ENCODE data around the gene HIPK2. TPM values are rescaled to one million over a fixed set of nuclear protein-coding genes. Genes with fewer than 3 reads are reported as not detected.

The HIPK2 gene
- total and polyA plus RNA-seq, 5 donors, result 72.1 to 131 (median 96.1) TPM

DNA sequence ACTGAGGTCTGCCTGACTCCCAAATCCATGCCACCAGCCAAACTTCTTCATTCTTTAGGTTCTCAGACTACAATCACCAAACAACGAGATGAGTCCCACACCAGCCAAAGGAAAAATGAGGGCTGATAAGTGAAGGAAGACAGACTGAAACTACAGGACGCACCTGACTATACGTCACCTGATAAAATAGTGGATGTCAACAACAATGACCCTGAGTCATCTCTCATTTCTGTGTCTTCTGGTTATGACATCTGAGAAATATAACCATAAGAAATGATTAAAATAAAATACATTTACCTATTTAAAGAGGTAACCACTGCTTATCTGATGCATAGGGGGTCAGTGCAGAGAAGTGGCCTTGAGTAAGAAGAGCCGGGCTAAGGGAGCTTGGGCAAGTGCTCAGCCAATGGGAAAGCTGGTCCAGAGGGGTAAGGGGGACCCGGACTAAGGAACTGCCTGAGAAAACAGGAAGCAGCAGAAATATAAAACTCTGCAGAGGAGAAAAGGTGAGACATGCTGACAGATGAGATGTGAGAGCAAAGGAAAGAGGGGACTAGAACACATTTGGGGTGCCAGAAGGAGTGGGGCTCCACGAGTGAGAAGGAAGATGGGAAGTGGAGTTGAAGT lies 51.8 kb downstream of the HIPK2 start:
- intact Hi-C loops (cut with DNase I), result no loop called here
- Histone ChIP-seq H3K9me3 (ENCODE audit: control insufficient read depth, low read length) (no peaks in the 10 kb centered on the region), H3K4me1 (ENCODE audit: control insufficient read depth, insufficient read depth, low read length) (peaks cover 28% of the 10 kb centered on the region), H3K4me3 (ENCODE audit: low read length) (no peak overlapping the region), H3K27me3 (ENCODE audit: control insufficient read depth, insufficient read depth) (no peaks in the 10 kb centered on the region), H3K27ac (ENCODE audit: low read length) (peak overlapping the region; percentile 72)
- 62% methylated on average over 6 of the region's 6 CpGs for WGBS
- no peak for DNase-seq
- ATAC-seq, result no peak

DNA sequence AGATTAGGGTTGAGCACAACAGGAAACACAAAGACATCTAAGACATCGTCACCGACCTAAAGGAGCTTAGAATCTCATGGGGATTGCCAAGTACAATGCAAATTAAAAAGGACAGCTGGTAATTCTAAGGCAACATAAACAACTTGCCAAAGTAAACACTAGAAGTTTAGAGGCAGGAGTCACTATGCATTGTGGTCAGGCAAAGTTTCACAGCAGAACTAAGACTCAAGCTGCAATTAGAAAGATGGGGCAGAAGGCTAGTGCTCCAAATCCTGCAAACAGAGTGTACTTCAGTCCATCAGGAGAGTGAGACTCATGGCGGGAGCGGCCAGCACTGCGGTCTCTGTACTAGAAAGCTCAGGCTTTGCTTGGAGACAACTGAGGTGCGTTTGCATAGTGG lies 52.7 kb downstream of the HIPK2 start:
- H3K9me3 ChIP-seq (ENCODE audit: control insufficient read depth, low read length), result no peaks in the 10 kb centered on the region
- intact Hi-C loops (cut with DNase I), result no loop called here
- H3K27ac ChIP-seq (ENCODE audit: low read length), result peak overlapping the region; percentile 48
- peaks cover 30% of the 10 kb centered on the region for H3K4me1 ChIP-seq (ENCODE audit: control insufficient read depth, insufficient read depth, low read length)
- H3K27me3 ChIP-seq (ENCODE audit: control insufficient read depth, insufficient read depth), result no peaks in the 10 kb centered on the region
- WGBS, result 73% methylated on average over 6 of the region's 6 CpGs
- H3K4me3 ChIP-seq (ENCODE audit: low read length), result no peak overlapping the region
- DNase-seq (peak in 1 of 3 donors; percentile 6), ATAC-seq (no peak)

DNA sequence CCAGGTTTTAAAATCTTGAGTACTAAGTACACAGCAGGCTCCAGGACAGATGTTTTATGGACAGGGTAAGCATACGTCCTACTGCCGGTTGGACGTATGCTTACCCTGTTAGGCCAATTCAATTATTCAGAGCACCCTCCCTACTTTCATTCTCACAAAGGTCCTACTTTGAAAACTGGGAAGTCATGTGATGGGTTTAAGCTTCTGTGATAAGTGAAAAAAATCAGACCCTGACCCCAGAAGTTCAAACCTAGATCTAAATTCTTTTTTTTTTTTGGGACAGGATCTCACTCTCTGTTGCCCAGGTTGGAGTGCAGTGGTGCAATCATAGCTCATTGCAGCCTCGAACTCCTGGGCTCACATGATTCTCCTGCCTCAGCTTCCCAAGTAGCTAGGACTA lies 55.2 kb downstream of the HIPK2 start:
- no peaks in the 10 kb centered on the region for H3K27me3 ChIP-seq (ENCODE audit: control insufficient read depth, insufficient read depth)
- no peak overlapping the region for H3K4me3 ChIP-seq (ENCODE audit: low read length)
- WGBS, result 73% methylated on average over 4 of the region's 4 CpGs
- intact Hi-C loops (cut with DNase I), result no loop called here
- no peaks in the 10 kb centered on the region for H3K9me3 ChIP-seq (ENCODE audit: control insufficient read depth, low read length)
- H3K27ac ChIP-seq (ENCODE audit: low read length), result no peak overlapping the region
- peaks cover 27% of the 10 kb centered on the region for H3K4me1 ChIP-seq (ENCODE audit: control insufficient read depth, insufficient read depth, low read length)
- DNase-seq, result no peak
- no peak for ATAC-seq

DNA sequence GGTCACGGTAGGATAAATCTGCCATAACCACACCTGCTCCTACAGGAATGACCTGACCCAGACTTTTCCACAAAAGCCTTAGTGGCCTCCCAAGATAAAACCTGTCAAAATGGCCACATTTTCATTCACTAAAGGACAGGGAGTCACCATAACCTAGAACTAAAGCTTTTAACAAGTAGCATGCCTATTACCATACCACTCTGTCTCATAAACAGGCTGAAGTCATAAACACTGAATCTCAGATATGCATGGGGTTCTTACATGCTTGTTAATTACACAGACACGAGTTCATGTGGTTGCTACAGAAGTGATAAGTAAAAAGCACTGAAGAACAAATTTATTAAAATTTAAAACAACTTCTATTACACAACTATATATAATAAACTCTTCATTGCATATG lies 56.0 kb downstream of the HIPK2 start:
- Histone ChIP-seq H3K4me3 (ENCODE audit: low read length) (no peak overlapping the region), H3K9me3 (ENCODE audit: control insufficient read depth, low read length) (no peaks in the 10 kb centered on the region), H3K27ac (ENCODE audit: low read length) (peak overlapping the region; percentile 27), H3K4me1 (ENCODE audit: control insufficient read depth, insufficient read depth, low read length) (peaks cover 24% of the 10 kb centered on the region), H3K27me3 (ENCODE audit: control insufficient read depth, insufficient read depth) (no peaks in the 10 kb centered on the region)
- intact Hi-C loops (cut with DNase I), result no loop called here
- ATAC-seq (no peak), DNase-seq (no peak)
- 66% methylated on average over 2 of the region's 2 CpGs for WGBS

DNA sequence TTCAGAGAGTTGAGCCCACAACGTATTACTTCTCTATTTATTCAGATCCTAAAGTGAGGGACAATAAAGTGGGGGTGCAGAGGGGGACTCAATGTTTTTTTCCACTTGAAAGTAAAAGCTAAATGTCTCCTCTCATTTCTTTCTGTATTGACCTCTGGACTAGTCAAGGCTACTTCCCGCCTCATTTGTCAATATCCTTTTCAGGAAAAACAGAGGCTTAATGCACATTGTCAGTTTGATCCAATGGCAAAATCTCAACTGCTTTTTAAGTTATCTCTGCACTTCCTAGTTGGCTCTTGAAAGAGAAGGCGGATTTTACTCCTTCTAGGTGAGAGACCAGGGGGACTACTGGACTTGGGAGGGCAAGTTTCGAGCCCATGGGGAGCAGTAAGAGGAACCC lies 56.4 kb downstream of the HIPK2 start:
- 69% methylated on average over 4 of the region's 4 CpGs for WGBS
- Histone ChIP-seq H3K4me1 (ENCODE audit: control insufficient read depth, insufficient read depth, low read length) (peaks cover 20% of the 10 kb centered on the region), H3K4me3 (ENCODE audit: low read length) (no peak overlapping the region)

DNA sequence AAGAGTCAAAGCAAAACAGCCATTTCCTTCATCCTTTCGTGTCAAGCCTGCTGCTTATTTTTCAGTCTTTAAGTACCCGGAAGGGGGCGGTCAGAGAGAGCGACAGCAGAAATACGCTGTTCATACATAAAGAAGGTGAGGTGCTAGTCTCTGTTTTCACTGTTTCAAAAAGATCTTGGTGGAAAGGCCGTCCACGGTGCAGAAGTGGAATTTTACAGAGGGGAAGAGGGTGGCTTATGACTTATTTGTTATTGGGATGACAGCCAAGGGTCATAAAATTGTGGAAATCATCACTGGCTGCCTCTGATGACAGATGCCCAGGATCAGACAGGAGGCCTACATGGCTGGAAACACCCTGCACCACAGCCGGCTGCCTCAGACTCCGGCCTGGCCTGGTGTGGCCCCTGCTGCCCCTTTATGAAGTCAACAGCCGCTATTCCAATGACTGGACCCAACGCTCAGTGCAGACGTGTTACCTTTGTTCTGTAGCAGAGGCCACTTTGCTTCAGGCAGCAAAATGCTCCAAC lies 57.0 kb downstream of the HIPK2 start:
- WGBS, result 55% methylated on average over 12 of the region's 12 CpGs
- peak in 1 of 3 donors; percentile 39 for DNase-seq
- Histone ChIP-seq H3K4me3 (ENCODE audit: low read length) (no peak overlapping the region), H3K4me1 (ENCODE audit: control insufficient read depth, insufficient read depth, low read length) (peaks cover 17% of the 10 kb centered on the region), H3K9me3 (ENCODE audit: control insufficient read depth, low read length) (no peaks in the 10 kb centered on the region), H3K27ac (ENCODE audit: low read length) (peak overlapping the region; percentile 24), H3K27me3 (ENCODE audit: control insufficient read depth, insufficient read depth) (no peaks in the 10 kb centered on the region)
- peak; percentile 58 to 68 for ATAC-seq
- intact Hi-C loops (cut with DNase I), result no loop called here

More for the DNA sequence above, 56.4 kb downstream of the HIPK2 start:
- DNase-seq (no peak), ATAC-seq (no peak)
- Histone ChIP-seq H3K9me3 (ENCODE audit: control insufficient read depth, low read length) (no peaks in the 10 kb centered on the region), H3K27me3 (ENCODE audit: control insufficient read depth, insufficient read depth) (no peaks in the 10 kb centered on the region), H3K27ac (ENCODE audit: low read length) (peak overlapping the region; percentile 27)
- intact Hi-C loops (cut with DNase I), result no loop called here

DNA sequence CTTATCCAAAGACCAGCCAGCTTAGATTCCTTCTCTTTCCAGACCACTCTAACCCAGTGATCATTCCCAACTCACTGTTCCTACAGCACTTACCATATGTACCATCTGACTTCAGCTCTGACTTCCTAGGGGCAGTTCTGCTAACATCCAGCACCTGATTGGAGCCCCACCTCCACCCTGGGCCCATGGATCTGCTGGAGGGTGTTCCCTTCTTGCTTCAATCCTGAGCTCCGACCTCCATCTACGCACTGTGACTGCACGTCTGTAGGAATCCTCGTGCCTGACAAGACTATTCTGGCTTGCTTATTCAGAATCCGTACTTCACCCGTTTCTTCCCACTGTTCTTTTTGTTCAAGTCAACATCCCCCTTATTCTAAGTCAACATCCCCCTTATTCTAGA lies 57.6 kb downstream of the HIPK2 start:
- no peaks in the 10 kb centered on the region for H3K9me3 ChIP-seq (ENCODE audit: control insufficient read depth, low read length)
- DNase-seq (no peak), ATAC-seq (no peak)
- H3K4me3 ChIP-seq (ENCODE audit: low read length), result no peak overlapping the region
- no peaks in the 10 kb centered on the region for H3K27me3 ChIP-seq (ENCODE audit: control insufficient read depth, insufficient read depth)
- intact Hi-C loops (cut with DNase I), result no loop called here
- H3K27ac ChIP-seq (ENCODE audit: low read length), result no peak overlapping the region
- WGBS, result 91% methylated on average over 6 of the region's 6 CpGs
- peaks cover 16% of the 10 kb centered on the region for H3K4me1 ChIP-seq (ENCODE audit: control insufficient read depth, insufficient read depth, low read length)

DNA sequence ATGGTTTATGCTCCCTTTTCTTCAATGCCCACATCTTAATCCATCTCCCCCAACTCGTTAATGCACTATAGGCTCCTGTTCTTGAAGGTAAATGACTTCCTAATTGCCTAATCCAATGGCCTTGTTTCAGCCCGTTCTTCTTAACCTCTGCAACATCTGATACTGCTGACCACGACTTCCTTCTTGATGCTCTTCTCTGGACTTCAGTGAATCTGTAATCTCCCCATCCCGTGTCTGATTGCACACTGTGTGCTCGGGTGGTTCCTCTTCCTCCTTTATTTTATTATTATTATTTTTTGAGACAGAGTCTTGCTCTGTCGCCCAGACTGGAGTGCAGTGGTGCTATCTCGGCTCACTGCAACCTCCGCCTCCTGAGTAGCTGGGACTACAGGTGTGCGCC lies 58.9 kb downstream of the HIPK2 start:
- intact Hi-C loops (cut with DNase I), result no loop called here
- no peak overlapping the region for H3K27ac ChIP-seq (ENCODE audit: low read length)
- DNase-seq (no peak), ATAC-seq (no peak)
- H3K4me3 ChIP-seq (ENCODE audit: low read length), result no peak overlapping the region
- H3K9me3 ChIP-seq (ENCODE audit: control insufficient read depth, low read length), result no peaks in the 10 kb centered on the region
- peaks cover 18% of the 10 kb centered on the region for H3K4me1 ChIP-seq (ENCODE audit: control insufficient read depth, insufficient read depth, low read length)
- 84% methylated on average over 9 of the region's 9 CpGs for WGBS
- H3K27me3 ChIP-seq (ENCODE audit: control insufficient read depth, insufficient read depth), result no peaks in the 10 kb centered on the region

DNA sequence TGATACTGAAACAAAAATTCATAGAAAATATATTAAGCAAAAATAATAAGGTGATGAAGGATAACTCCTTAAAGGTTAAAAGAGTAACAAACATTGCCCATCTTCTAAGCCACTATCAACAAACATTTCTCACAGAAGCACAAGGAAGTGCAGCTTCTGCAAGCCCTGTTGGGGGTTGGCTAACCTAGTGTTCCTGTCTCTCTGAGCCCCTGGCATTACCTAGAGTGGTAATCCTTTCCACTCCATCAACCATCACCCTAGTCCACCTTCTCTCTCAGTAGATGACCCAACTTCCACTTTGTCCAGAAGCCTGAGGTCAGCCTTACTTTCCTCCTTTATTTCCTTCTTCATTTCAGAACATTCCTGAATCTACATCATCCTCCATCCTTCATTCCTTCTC lies 59.7 kb downstream of the HIPK2 start:
- DNase-seq, result no peak
- Histone ChIP-seq H3K4me3 (ENCODE audit: low read length) (no peak overlapping the region), H3K4me1 (ENCODE audit: control insufficient read depth, insufficient read depth, low read length) (peaks cover 24% of the 10 kb centered on the region), H3K27ac (ENCODE audit: low read length) (no peak overlapping the region), H3K27me3 (ENCODE audit: control insufficient read depth, insufficient read depth) (no peaks in the 10 kb centered on the region), H3K9me3 (ENCODE audit: control insufficient read depth, low read length) (no peaks in the 10 kb centered on the region)
- intact Hi-C loops (cut with DNase I), result no loop called here
- no peak for ATAC-seq

DNA sequence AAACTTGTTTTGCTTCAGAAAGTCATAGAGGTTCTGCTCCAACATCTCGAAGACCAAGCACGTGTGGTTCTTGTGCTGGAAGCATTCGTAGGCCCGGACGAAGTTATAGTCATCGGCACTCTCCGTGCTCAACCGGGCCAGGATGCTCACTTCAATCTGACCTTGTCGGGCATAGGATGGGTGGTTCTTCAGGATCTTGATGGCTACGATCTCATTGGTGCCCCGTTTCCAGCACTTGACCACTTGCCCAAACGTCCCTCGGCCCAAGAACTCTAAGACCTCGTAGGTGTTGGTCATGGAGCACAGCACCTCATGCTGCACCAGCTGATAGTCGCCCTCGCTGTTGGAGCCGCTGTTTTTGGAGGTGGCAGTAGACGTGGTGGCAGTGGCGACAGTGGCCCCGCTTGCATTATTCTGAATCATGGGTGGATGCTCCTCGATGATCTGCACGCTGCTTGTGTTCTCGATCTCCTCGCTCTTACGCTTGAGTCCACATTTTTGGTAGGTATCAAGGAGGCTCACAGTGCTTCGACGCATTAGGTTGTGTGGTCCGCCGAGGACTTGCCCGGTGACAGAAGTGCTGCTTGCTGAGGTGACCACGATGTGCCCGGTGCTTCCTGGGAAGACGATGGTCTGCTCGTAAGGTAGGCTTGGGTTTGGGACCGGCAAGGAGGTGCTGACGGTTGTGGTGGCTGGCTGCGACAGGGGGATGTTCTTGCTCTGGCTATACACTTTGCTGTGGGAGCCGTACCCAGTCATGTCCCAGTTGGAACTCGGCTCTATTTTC lies 61.4 kb downstream of the HIPK2 start:
- WGBS, result 97% methylated on average over 39 of the region's 39 CpGs
- Histone ChIP-seq H3K27me3 (ENCODE audit: control insufficient read depth, insufficient read depth) (no peaks in the 10 kb centered on the region), H3K9me3 (ENCODE audit: control insufficient read depth, low read length) (no peaks in the 10 kb centered on the region), H3K27ac (ENCODE audit: low read length) (no peak overlapping the region), H3K4me1 (ENCODE audit: control insufficient read depth, insufficient read depth, low read length) (peaks cover 24% of the 10 kb centered on the region), H3K4me3 (ENCODE audit: low read length) (no peak overlapping the region)
- ATAC-seq (no peak), DNase-seq (no peak)
- intact Hi-C loops (cut with DNase I), result no loop called here

DNA sequence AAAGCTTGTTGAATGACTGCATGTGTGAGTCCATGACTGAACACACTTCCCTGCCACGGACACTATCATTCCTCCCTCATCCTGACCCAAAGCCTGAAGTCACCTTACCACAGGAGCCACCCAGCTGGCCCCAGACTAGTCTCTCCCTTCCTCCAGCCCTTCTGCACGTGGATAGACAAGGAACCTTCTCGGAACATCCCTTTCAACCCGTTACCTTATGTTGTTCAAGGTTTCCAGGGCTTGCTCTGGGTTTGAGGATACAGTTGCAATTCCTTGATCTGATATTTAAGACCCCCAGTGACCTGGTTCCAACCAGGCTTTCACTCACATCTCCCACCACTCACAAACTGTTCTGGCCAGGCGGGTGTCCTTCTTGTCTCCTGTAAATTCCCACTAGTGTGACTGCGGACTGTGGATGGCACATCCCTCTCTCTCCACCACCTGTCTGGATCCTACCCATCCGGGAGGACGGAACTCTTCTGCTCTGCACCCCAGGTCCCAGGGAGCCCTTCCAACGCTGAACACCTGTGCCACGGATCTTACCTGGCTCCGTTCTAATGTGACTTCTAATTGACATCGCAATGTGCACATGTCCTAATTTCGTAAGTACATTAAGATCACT lies 62.5 kb downstream of the HIPK2 start:
- ATAC-seq (no peak), DNase-seq (no peak)
- H3K27ac ChIP-seq (ENCODE audit: low read length), result peak overlapping the region; percentile 68
- H3K27me3 ChIP-seq (ENCODE audit: control insufficient read depth, insufficient read depth), result no peaks in the 10 kb centered on the region
- H3K9me3 ChIP-seq (ENCODE audit: control insufficient read depth, low read length), result no peaks in the 10 kb centered on the region
- intact Hi-C loops (cut with DNase I), result no loop called here
- 93% methylated on average over 13 of the region's 13 CpGs for WGBS
- H3K4me1 ChIP-seq (ENCODE audit: control insufficient read depth, insufficient read depth, low read length), result peaks cover 20% of the 10 kb centered on the region
- no peak overlapping the region for H3K4me3 ChIP-seq (ENCODE audit: low read length)

Measured in right cardiac atrium (tissue), 5 donors.